ENCODE data around the gene NEAT1. TPM values are rescaled to one million over a fixed set of nuclear protein-coding genes. Genes with fewer than 3 reads are reported as not detected.
A peak's percentile ranks its signal among the peaks of the same experiment; 100 is the strongest.

NEAT1 gene
- total and polyA plus RNA-seq, 9 of the 15 experiments (the other 6 are each of a cell fraction or from before 2014, with no cell fraction given): 20.1 to 389 (median 62.8) TPM

DNA sequence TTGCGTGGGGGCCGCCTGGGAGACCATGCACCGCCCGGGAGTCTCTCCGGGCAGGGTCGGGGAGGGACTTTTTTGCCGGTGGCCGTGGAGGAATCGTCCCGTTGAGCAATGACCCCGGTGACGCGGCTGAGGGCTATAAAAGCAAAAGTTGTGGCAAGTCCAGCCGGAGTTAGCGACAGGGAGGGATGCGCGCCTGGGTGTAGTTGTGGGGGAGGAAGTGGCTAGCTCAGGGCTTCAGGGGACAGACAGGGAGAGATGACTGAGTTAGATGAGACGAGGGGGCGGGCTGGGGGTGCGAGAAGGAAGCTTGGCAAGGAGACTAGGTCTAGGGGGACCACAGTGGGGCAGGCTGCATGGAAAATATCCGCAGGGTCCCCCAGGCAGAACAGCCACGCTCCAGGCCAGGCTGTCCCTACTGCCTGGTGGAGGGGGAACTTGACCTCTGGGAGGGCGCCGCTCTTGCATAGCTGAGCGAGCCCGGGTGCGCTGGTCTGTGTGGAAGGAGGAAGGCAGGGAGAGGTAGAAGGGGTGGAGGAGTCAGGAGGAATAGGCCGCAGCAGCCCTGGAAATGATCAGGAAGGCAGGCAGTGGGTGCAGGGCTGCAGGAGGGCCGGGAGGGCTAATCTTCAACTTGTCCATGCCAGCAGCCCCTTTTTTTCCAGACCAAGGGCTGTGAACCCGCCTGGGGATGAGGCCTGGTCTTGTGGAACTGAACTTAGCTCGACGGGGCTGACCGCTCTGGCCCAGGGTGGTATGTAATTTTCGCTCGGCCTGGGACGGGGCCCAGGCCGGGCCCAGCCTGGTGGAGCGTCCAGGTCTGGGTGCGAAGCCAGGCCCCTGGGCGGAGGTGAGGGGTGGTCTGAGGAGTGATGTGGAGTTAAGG is at the start of gene NEAT1 (continued):
- TF ChIP-seq ZNF76 (CRISPR knock-in tag; IDR thresholded peaks at IDR 0.05; ENCODE audit: borderline replicate concordance) (peak; percentile 87), ILF3 (IDR thresholded peaks at IDR 0.05; ENCODE audit: borderline replicate concordance) (no peak), TAF15 (IDR thresholded peaks at IDR 0.05; ENCODE audit: low read depth, low read length) (peak; percentile 96), ZC3H11A (IDR thresholded peaks at IDR 0.05; ENCODE audit: low read depth, low read length) (no peak), TAL1 (IDR thresholded peaks at IDR 0.05) (0 out of 2 replicates have a peak, but pooled peaks have one; percentile 17), SP1 (CRISPR knock-in tag; IDR thresholded peaks at IDR 0.05) (peak; percentile 86), RB1 (IDR thresholded peaks at IDR 0.05; ENCODE audit: low read depth) (peak; percentile 67), ZNF717 (CRISPR knock-in tag; IDR thresholded peaks at IDR 0.05) (peak; percentile 100), FOXM1 (IDR thresholded peaks at IDR 0.05; ENCODE audit: low read depth) (peak; percentile 30; the same call in 1 of the 2 replicates), FOXM1 (CRISPR knock-in tag; IDR thresholded peaks at IDR 0.05; ENCODE audit: low read depth) (peak; percentile 95; the same call in 1 of the 2 replicates), RFX5 (IDR thresholded peaks at IDR 0.05; ENCODE audit: low read depth, low read length) (no peak; the same call in 1 of the 2 replicates), POLR3G (IDR thresholded peaks at IDR 0.05; ENCODE audit: extremely low read depth, insufficient read length, insufficient replicate concordance) (no peak), SAP30 (IDR thresholded peaks at IDR 0.05; ENCODE audit: borderline replicate concordance, insufficient read depth, low read depth, low read length, poor library complexity, severe bottlenecking) (no peak), SRF (CRISPR knock-in tag; IDR thresholded peaks at IDR 0.05) (peak; percentile 55 to 99; a peak in 3 of 4 replicates), GABPA (tag; conservative IDR thresholded peaks at IDR 0.05; ENCODE audit: low read depth) (no peak), POLR2AphosphoS5 (IDR thresholded peaks at IDR 0.05; ENCODE audit: control insufficient read depth, insufficient read depth, low read depth, low read length) (peak; percentile 99), TBP (optimal IDR thresholded peaks at IDR 0.05; ENCODE audit: low read depth, low read length) (no peak), CTBP1 (IDR thresholded peaks at IDR 0.05; ENCODE audit: borderline replicate concordance) (peak; percentile 31), TOE1 (IDR thresholded peaks at IDR 0.05; ENCODE audit: borderline replicate concordance) (peak; percentile 78; the same call in 1 of the 2 replicates), TOE1 (CRISPR knock-in tag; IDR thresholded peaks at IDR 0.05; ENCODE audit: borderline replicate concordance, low read depth) (0 out of 2 replicates have a peak, but pooled peaks have one; percentile 89), KDM2B (CRISPR knock-in tag; IDR thresholded peaks at IDR 0.05) (peak; percentile 98), CHCHD3 (CRISPR knock-in tag; IDR thresholded peaks at IDR 0.05) (peak; percentile 99)
- TF ChIP-seq, protein P1, sequence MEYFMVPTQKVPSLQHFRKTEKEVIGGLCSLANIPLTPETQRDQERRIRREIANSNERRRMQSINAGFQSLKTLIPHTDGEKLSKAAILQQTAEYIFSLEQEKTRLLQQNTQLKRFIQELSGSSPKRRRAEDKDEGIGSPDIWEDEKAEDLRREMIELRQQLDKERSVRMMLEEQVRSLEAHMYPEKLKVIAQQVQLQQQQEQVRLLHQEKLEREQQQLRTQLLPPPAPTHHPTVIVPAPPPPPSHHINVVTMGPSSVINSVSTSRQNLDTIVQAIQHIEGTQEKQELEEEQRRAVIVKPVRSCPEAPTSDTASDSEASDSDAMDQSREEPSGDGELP (CRISPR knock-in tag; IDR thresholded peaks at IDR 0.05; ENCODE audit: borderline replicate concordance): peak; percentile 70
- TF ChIP-seq, protein P2, sequence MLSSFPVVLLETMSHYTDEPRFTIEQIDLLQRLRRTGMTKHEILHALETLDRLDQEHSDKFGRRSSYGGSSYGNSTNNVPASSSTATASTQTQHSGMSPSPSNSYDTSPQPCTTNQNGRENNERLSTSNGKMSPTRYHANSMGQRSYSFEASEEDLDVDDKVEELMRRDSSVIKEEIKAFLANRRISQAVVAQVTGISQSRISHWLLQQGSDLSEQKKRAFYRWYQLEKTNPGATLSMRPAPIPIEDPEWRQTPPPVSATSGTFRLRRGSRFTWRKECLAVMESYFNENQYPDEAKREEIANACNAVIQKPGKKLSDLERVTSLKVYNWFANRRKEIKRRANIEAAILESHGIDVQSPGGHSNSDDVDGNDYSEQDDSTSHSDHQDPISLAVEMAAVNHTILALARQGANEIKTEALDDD (IDR thresholded peaks at IDR 0.05): peak; percentile 94
- TF ChIP-seq, protein P3, sequence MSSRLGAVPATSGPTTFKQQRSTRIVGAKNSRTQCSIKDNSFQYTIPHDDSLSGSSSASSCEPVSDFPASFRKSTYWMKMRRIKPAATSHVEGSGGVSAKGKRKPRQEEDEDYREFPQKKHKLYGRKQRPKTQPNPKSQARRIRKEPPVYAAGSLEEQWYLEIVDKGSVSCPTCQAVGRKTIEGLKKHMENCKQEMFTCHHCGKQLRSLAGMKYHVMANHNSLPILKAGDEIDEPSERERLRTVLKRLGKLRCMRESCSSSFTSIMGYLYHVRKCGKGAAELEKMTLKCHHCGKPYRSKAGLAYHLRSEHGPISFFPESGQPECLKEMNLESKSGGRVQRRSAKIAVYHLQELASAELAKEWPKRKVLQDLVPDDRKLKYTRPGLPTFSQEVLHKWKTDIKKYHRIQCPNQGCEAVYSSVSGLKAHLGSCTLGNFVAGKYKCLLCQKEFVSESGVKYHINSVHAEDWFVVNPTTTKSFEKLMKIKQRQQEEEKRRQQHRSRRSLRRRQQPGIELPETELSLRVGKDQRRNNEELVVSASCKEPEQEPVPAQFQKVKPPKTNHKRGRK (tag; IDR thresholded peaks at IDR 0.05): no peak

Measured in K562 (cell line).